Measurements from ENCODE around the gene KAT7. TPM values are rescaled to one million over a fixed set of nuclear protein-coding genes. Genes with fewer than 3 reads are reported as not detected.

The KAT7 gene
- total RNA-seq, 1 donor from 2014 or later: 93.5 TPM

GRCh38 chr17:49814781-49815529 lies 26.5 kb downstream of the KAT7 start:
- no peaks in the 10 kb centered on the region for H3K27me3 Mint-ChIP-seq (ENCODE audit: low read depth)
- peaks cover 53% of the 10 kb centered on the region for H3K4me1 Mint-ChIP-seq
- peaks cover 16% of the 10 kb centered on the region for H3K36me3 Mint-ChIP-seq (ENCODE audit: low read depth)
- no peak for DNase-seq (ENCODE audit: low read depth, low spot score)
- no peaks in the 10 kb centered on the region for H3K9me3 Mint-ChIP-seq
- H3K4me3 Mint-ChIP-seq: peak overlapping the region; percentile 81
- TF ChIP-seq CTCF (conservative IDR thresholded peaks at IDR 0.05): no peak
- peak overlapping the region; percentile 95 for H3K27ac Mint-ChIP-seq (ENCODE audit: unreplicated experiment)

GRCh38 chr17:49815761-49816281 lies 27.3 kb downstream of the KAT7 start:
- H3K36me3 Mint-ChIP-seq (ENCODE audit: low read depth): peaks cover 16% of the 10 kb centered on the region
- peaks cover 53% of the 10 kb centered on the region for H3K4me1 Mint-ChIP-seq
- peak overlapping the region; percentile 95 for H3K27ac Mint-ChIP-seq (ENCODE audit: unreplicated experiment)
- peak overlapping the region; percentile 81 for H3K4me3 Mint-ChIP-seq
- TF ChIP-seq CTCF (conservative IDR thresholded peaks at IDR 0.05): no peak
- H3K27me3 Mint-ChIP-seq (ENCODE audit: low read depth): no peaks in the 10 kb centered on the region
- no peak for DNase-seq (ENCODE audit: low read depth, low spot score)
- no peaks in the 10 kb centered on the region for H3K9me3 Mint-ChIP-seq

GRCh38 chr17:49817993-49818392 lies 29.5 kb downstream of the KAT7 start:
- Mint-ChIP-seq H3K27me3 (ENCODE audit: low read depth) (no peaks in the 10 kb centered on the region), H3K27ac (ENCODE audit: unreplicated experiment) (no peak overlapping the region), H3K4me3 (peak overlapping the region; percentile 41), H3K36me3 (ENCODE audit: low read depth) (peaks cover 18% of the 10 kb centered on the region), H3K9me3 (no peaks in the 10 kb centered on the region), H3K4me1 (peaks cover 53% of the 10 kb centered on the region)
- no peak for DNase-seq (ENCODE audit: low read depth, low spot score)
- TF ChIP-seq CTCF (conservative IDR thresholded peaks at IDR 0.05): no peak

- no peak overlapping the region for H3K27ac Mint-ChIP-seq (ENCODE audit: unreplicated experiment)
- peaks cover 17% of the 10 kb centered on the region for H3K36me3 Mint-ChIP-seq (ENCODE audit: low read depth)
- no peak for TF ChIP-seq CTCF (conservative IDR thresholded peaks at IDR 0.05)
- no peak for DNase-seq (ENCODE audit: low read depth, low spot score)
- H3K4me3 Mint-ChIP-seq: peak overlapping the region; percentile 2
- H3K27me3 Mint-ChIP-seq (ENCODE audit: low read depth): no peaks in the 10 kb centered on the region
- peaks cover 45% of the 10 kb centered on the region for H3K4me1 Mint-ChIP-seq
- H3K9me3 Mint-ChIP-seq: no peaks in the 10 kb centered on the region
Observed at GRCh38 chr17:49819138-49819537, 30.7 kb downstream of the KAT7 start.

GRCh38 chr17:49819651-49820050 lies 31.2 kb downstream of the KAT7 start:
- H3K4me3 Mint-ChIP-seq: no peak overlapping the region
- no peaks in the 10 kb centered on the region for H3K27me3 Mint-ChIP-seq (ENCODE audit: low read depth)
- no peak for TF ChIP-seq CTCF (conservative IDR thresholded peaks at IDR 0.05)
- no peak overlapping the region for H3K27ac Mint-ChIP-seq (ENCODE audit: unreplicated experiment)
- no peak for DNase-seq (ENCODE audit: low read depth, low spot score)
- H3K4me1 Mint-ChIP-seq: peaks cover 39% of the 10 kb centered on the region
- H3K36me3 Mint-ChIP-seq (ENCODE audit: low read depth): peaks cover 17% of the 10 kb centered on the region
- H3K9me3 Mint-ChIP-seq: no peaks in the 10 kb centered on the region
